Thyroid gland (tissue), 4 donors: ENCODE data around the gene OPTN. TPM values are rescaled to one million over a fixed set of nuclear protein-coding genes. Genes with fewer than 3 reads are reported as not detected.

Source experiments
- DNase-seq, 2 donors: peaks; one replicate each; pipeline ENCODE4 v3.0.0-alpha.2; 2019
- H3K27ac ChIP-seq, 3 donors: fragments of 200-600 bp; sonication (generic); 1 replicate in 2 of 3; 2 replicates in 1 of 3; pipeline ENCODE4 v1.5.1; 2016 to 2019; ENCODE audit warnings: mild to moderate bottlenecking in 1 of 3, moderate library complexity in 1 of 3
- H3K27me3 ChIP-seq: fragments of 200-600 bp; sonication (generic); one replicate; pipeline ENCODE4 v1.5.1; 2019
- H3K36me3 ChIP-seq, 2 donors: fragments of 200-600 bp; sonication (generic); one replicate each; pipeline ENCODE4 v1.5.1; 2016 to 2019
- H3K4me1 ChIP-seq, 2 donors: fragments of 200-600 bp; sonication (generic); one replicate each; pipeline ENCODE4 v1.5.1; 2017 to 2019
- H3K4me3 ChIP-seq, 3 donors: fragments of 200-600 bp; sonication (generic); replicated peaks in 1 of 3; 1 replicate in 2 of 3; 2 replicates in 1 of 3; pipeline ENCODE4 v1.5.1; 2016; ENCODE audit warnings: mild to moderate bottlenecking in 1 of 3
- H3K9me3 ChIP-seq: fragments of 200-600 bp; sonication (generic); one replicate; pipeline ENCODE4 v1.5.1; 2017
- POLR2A ChIP-seq, 2 donors: fragments of 450-650 bp; IDR thresholded peaks; one replicate each; pipeline ENCODE4 v1.6.1; 2017; ENCODE audit warnings: antibody characterized with exemption in 2 of 2, mild to moderate bottlenecking in 2 of 2, moderate library complexity in 1 of 2
- WGBS, 2 donors: methylation state at CpG; one replicate each; pipeline ENCODE4 v1.1.5; 2017; 5-methylcytosine and 5-hydroxymethylcytosine counted together
- intact Hi-C: fragments of 100-400 bp; cut with DNase I; formaldehyde crosslinking; loops from one replicate; pipeline ENCODE4 v1.15.1; 2023
- total RNA-seq, 4 donors: library from RNA; depleted of rRNA; stranded (reverse); fragments of >200 nt; gene quantifications; one replicate each; pipeline ENCODE4 v1.2.3, GENCODE V29; 2016
- TF ChIP-seq, protein P1 (sequence below), 6 experiments: fragments of 200-600 bp in 3 of 6; fragments of 450-650 bp in 3 of 6; sonication (generic) in 3 of 6; IDR thresholded peaks; one replicate each; pipeline ENCODE4 v1.5.1; 2016 to 2019; ENCODE audit warnings: antibody characterized with exemption in 6 of 6, mild to moderate bottlenecking in 2 of 6, inconsistent platforms in 1 of 6, moderate library complexity in 1 of 6

The OPTN gene
- total RNA-seq, 4 donors from 2014 or later: 19.9 to 39.5 (median 26.8) TPM

- intact Hi-C loops: no loop called here
- 81 to 85% methylated on average over 3 of the region's 3 CpGs for WGBS, 2 donors
- no peak for DNase-seq
- Histone ChIP-seq H3K4me3 (no peak overlapping the region), H3K9me3 (no peaks in the 10 kb centered on the region), H3K27me3 (no peaks in the 10 kb centered on the region), H3K4me1 (no peaks in the 10 kb centered on the region), H3K27ac (no peak overlapping the region), H3K36me3 (peaks cover 23 to 29% of the 10 kb centered on the region in 2 donors)
- TF ChIP-seq, protein P1, sequence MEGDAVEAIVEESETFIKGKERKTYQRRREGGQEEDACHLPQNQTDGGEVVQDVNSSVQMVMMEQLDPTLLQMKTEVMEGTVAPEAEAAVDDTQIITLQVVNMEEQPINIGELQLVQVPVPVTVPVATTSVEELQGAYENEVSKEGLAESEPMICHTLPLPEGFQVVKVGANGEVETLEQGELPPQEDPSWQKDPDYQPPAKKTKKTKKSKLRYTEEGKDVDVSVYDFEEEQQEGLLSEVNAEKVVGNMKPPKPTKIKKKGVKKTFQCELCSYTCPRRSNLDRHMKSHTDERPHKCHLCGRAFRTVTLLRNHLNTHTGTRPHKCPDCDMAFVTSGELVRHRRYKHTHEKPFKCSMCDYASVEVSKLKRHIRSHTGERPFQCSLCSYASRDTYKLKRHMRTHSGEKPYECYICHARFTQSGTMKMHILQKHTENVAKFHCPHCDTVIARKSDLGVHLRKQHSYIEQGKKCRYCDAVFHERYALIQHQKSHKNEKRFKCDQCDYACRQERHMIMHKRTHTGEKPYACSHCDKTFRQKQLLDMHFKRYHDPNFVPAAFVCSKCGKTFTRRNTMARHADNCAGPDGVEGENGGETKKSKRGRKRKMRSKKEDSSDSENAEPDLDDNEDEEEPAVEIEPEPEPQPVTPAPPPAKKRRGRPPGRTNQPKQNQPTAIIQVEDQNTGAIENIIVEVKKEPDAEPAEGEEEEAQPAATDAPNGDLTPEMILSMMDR (IDR thresholded peaks at IDR 0.05): no peak
- no peak for TF ChIP-seq POLR2A (IDR thresholded peaks at IDR 0.05)
Observed at GRCh38 chr10:13110908-13111307, 10.9 kb downstream of the OPTN start.

- peaks cover 35% of the 10 kb centered on the region in 2 donors for H3K36me3 ChIP-seq
- no peak overlapping the region for H3K4me3 ChIP-seq
- no peaks in the 10 kb centered on the region for H3K27me3 ChIP-seq
- intact Hi-C loops: no loop called here
- DNase-seq: no peak
- WGBS, 2 donors: 91% methylated on average over 6 of the region's 6 CpGs
- no peak for TF ChIP-seq POLR2A (IDR thresholded peaks at IDR 0.05)
- TF ChIP-seq, protein P1 (IDR thresholded peaks at IDR 0.05): no peak
- H3K27ac ChIP-seq: no peak overlapping the region
- no peaks in the 10 kb centered on the region for H3K4me1 ChIP-seq
- H3K9me3 ChIP-seq: no peaks in the 10 kb centered on the region
Observed at GRCh38 chr10:13113544-13113943, 13.6 kb downstream of the OPTN start.

- no peaks in the 10 kb centered on the region for H3K4me1 ChIP-seq
- no peaks in the 10 kb centered on the region for H3K9me3 ChIP-seq
- peaks cover 27 to 36% of the 10 kb centered on the region in 2 donors for H3K36me3 ChIP-seq
- H3K27ac ChIP-seq: peak overlapping the region in 1 of 3 donors; percentile 36
- no peak overlapping the region for H3K4me3 ChIP-seq
- intact Hi-C loops: no loop called here
- no peaks in the 10 kb centered on the region for H3K27me3 ChIP-seq
- no peak for DNase-seq
- 71 to 79% methylated on average over 12 of the region's 12 CpGs for WGBS, 2 donors
- TF ChIP-seq, protein P1 (IDR thresholded peaks at IDR 0.05): no peak
- TF ChIP-seq POLR2A (IDR thresholded peaks at IDR 0.05): no peak
Observed at GRCh38 chr10:13115832-13116803, 16.2 kb downstream of the OPTN start.

GRCh38 chr10:13117841-13118783 is 18.1 kb downstream of the OPTN start:
- no peaks in the 10 kb centered on the region for H3K4me1 ChIP-seq
- no peaks in the 10 kb centered on the region for H3K27me3 ChIP-seq
- peaks cover 30 to 34% of the 10 kb centered on the region in 2 donors for H3K36me3 ChIP-seq
- no peak overlapping the region for H3K27ac ChIP-seq
- H3K9me3 ChIP-seq: no peaks in the 10 kb centered on the region
- H3K4me3 ChIP-seq: no peak overlapping the region
- WGBS, 2 donors: 78 to 80% methylated on average over 14 of the region's 14 CpGs
- TF ChIP-seq, protein P1 (IDR thresholded peaks at IDR 0.05): no peak
- no peak for TF ChIP-seq POLR2A (IDR thresholded peaks at IDR 0.05)
- intact Hi-C loops: no loop called here
- no peak for DNase-seq
